A549 treated with Hydrocortisone at 1 μM for 4 hours (cell line): ENCODE data around the gene RHBDF1. TPM values are rescaled to one million over a fixed set of nuclear protein-coding genes. Genes with fewer than 3 reads are reported as not detected.

ENCODE experiments used
- total RNA-seq: library from RNA; stranded (reverse); fragments of 200-300 nt; extraction: Qiagen RNA extraction; gene quantifications from 5 replicates; pipeline ENCODE4 v1.2.3, GENCODE V29; 2022

Gene RHBDF1, protein sequence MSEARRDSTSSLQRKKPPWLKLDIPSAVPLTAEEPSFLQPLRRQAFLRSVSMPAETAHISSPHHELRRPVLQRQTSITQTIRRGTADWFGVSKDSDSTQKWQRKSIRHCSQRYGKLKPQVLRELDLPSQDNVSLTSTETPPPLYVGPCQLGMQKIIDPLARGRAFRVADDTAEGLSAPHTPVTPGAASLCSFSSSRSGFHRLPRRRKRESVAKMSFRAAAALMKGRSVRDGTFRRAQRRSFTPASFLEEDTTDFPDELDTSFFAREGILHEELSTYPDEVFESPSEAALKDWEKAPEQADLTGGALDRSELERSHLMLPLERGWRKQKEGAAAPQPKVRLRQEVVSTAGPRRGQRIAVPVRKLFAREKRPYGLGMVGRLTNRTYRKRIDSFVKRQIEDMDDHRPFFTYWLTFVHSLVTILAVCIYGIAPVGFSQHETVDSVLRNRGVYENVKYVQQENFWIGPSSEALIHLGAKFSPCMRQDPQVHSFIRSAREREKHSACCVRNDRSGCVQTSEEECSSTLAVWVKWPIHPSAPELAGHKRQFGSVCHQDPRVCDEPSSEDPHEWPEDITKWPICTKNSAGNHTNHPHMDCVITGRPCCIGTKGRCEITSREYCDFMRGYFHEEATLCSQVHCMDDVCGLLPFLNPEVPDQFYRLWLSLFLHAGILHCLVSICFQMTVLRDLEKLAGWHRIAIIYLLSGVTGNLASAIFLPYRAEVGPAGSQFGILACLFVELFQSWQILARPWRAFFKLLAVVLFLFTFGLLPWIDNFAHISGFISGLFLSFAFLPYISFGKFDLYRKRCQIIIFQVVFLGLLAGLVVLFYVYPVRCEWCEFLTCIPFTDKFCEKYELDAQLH
- total RNA-seq: 20.5 to 30.0 TPM (median 27.7 TPM) in 5 replicates

DNA sequence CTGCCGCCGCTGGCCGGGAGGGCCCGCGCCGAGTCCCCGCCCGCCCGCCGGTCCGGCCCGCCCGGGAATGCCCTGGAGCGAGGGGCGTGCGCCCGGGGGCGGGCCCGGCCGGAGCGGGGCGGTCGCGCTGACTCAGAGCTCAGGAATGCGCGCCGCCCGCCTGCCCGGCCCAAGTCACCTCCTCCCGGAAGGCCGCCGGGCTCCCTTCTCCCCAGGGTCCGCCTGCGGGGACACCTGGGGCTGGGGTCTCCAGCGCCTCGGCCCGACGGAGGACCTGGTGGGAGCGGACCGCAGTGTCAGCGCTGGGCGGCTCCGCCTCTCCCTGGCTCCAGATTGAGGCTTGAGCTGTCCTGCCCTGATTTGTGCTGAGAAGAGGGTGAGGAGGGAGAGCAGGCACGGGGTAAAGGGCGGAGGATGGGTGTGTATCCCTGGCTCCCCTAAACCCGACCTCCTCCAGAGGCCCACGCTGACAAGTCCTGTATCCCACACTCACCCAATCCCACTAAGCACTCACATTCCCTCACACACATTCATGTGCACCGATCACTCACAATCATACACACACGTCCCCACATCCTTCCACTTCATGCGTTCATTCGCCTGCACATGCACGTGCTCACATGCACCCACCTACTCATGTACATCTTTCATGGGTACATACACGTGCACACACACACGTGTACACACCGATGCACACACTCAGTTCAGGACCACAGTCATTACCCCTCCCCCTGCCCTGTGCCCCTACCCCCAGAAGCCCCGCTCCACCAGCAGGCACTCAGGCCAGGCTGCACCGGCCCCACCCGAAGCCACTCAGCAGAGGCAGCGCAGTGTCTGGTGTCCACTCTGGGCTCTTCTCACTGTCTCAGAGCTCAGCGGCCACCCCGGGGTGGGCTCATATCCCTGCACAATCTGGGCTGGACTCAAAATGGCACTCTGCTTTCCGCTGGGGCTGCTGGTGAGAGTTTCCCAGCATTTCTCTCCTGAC is at the start of gene RHBDF1:
Gene RHBDF1 (minus strand): TSS at position 71 of the 988 bp plus-strand sequence. CDS start 7,616 bp downstream, outside the sequence.

DNA sequence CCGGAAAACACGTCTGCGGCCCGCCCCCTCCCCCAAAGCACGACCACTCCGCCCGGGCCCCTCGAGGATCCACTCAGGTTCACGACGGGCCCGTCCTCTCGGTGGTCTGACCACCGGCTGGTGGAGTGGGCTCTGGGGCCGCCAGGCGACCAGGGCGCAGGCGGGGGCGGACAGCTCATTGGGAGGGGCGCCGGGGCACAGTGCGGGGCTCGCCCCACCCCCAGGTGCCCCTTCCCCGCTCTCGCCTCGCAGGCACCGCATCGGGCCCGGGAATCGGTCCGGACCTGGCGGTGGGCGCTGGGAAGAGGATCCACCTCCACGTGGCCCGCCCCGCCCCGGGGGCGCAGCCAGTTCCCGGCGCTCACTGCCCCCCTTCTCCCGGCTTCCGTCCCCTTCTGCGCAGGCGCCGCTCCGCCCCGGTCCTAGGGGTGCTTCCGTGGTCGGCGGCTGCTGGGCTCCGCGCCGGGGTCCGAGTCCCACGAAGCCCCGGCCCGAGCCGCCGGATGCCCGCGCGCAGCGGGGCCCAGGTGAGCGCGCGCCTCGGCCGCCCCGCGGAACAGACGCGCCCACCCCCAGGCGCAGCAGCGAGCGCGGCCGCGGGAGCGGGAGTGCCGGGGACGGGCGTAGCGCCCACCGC is 5.5 kb upstream of the RHBDF1 start, which contains the start of gene MPG:
Gene MPG (plus strand): TSS at position 419 of the 637 bp plus-strand sequence. CDS start 85 bp downstream, at position 504.

DNA sequence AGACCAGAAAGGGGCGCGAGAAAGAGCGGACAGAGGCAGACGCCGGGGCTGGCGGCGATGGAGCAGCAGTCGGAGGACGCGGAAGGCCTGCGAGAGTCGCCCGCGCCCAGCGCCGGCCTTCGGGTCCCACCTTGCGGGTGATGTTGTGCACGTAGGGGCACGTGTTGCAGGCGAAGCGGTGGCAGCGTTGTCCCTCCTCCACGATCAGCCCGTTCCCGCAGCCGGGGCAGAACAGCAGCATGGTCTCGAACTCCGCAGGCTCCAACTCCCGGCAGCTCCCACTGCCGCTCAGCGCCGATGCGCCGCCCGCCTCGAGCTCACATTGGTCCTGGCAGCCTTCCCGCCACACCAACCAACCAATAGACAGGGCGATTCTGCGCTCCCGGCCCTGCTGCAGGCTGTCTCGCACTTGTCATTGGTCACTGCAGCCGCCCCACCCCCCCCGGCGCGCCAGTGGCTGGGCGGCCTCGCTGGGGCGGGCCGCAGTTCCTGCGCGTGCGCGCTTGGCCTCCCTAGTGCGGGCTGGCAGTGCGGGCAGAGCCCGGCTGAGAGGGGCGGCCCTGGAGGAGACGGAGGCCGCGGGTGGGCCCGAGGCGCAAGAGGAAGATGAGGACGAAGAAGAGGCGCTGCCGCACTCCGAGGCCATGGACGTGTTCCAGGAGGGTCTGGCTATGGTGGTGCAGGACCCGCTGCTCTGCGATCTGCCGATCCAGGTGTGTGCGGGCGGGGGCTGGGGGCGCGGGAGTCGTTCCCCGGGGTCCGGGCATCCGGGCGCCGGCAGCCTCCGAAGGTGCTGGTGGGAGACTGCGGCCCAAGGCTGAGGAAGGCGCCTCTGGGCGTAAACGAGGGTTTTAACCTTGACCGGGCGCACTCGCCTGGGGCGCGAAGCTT is 18.8 kb downstream of the RHBDF1 start, which contains the start of the genes POLR3K and SNRNP25:
Gene POLR3K (minus strand): TSS at position 263 of the 891 bp plus-strand sequence. CDS start 22 bp downstream, at position 241.
Gene SNRNP25 (plus strand): TSS at position 483 of the 891 bp plus-strand sequence. CDS start 189 bp downstream, at position 672.

Other genes with a start within 250 kb of the RHBDF1 start
- gene POLR3K, start 19.0 kb downstream of the RHBDF1 start, total RNA-seq: 31.2 to 39.4 TPM (median 33.4 TPM) in 5 replicates
- gene SNRNP25, start 18.8 kb downstream of the RHBDF1 start, total RNA-seq: 54.8 to 83.1 TPM (median 72.6 TPM) in 5 replicates
- gene MPG, start 5.6 kb upstream of the RHBDF1 start, total RNA-seq: 55.3 to 74.6 TPM (median 72.3 TPM) in 5 replicates
- 25.6 to 29.5 TPM (median 27.5 TPM) in 5 replicates for gene NPRL3, start 66.0 kb upstream of the RHBDF1 start, total RNA-seq
- gene HBZ, start 80.0 kb upstream of the RHBDF1 start, total RNA-seq: 0.23 TPM in 1 of 5 replicates, not detected in the others
- not detected in 5 replicates for gene HBM, start 93.3 kb upstream of the RHBDF1 start, total RNA-seq
- gene HBA2, start 100.2 kb upstream of the RHBDF1 start, total RNA-seq: 0.20 to 0.33 TPM in 2 of 5 replicates, not detected in the others
- 1.2 to 2.3 TPM (median 1.8 TPM) in 5 replicates for gene HBA1, start 104.0 kb upstream of the RHBDF1 start, total RNA-seq
- gene HBQ1, start 107.8 kb upstream of the RHBDF1 start, total RNA-seq: 3.7 to 8.3 TPM (median 6.4 TPM) in 5 replicates
- 39.7 to 48.5 TPM (median 45.4 TPM) in 5 replicates for gene LUC7L, start 156.8 kb upstream of the RHBDF1 start, total RNA-seq
- 45.1 to 53.9 TPM (median 47.5 TPM) in 5 replicates for gene FAM234A, start 162.2 kb upstream of the RHBDF1 start, total RNA-seq
- gene RGS11, start 203.3 kb upstream of the RHBDF1 start, total RNA-seq: 3.5 to 5.0 TPM (median 4.4 TPM) in 5 replicates
- 2.1 to 3.7 TPM (median 3.2 TPM) in 5 replicates for gene ARHGDIG, start 208.0 kb upstream of the RHBDF1 start, total RNA-seq
- gene PDIA2, start 210.5 kb upstream of the RHBDF1 start, total RNA-seq: 0.48 to 0.86 TPM (median 0.68 TPM) in 5 replicates